Dedifferentiated amniotic fluid mesenchymal stem cell (primary cell): ENCODE results near the gene CLINT1.

Experiments used
- DNase-seq: peaks from one replicate; pipeline ENCODE4 v3.0.0-alpha.2; 2016; ENCODE audit errors: extremely low spot score

Gene CLINT1

GRCh38 chr5:157820593-157821252, 38.2 kb downstream of the CLINT1 start:
- DNase-seq = peak; percentile 65

DNA sequence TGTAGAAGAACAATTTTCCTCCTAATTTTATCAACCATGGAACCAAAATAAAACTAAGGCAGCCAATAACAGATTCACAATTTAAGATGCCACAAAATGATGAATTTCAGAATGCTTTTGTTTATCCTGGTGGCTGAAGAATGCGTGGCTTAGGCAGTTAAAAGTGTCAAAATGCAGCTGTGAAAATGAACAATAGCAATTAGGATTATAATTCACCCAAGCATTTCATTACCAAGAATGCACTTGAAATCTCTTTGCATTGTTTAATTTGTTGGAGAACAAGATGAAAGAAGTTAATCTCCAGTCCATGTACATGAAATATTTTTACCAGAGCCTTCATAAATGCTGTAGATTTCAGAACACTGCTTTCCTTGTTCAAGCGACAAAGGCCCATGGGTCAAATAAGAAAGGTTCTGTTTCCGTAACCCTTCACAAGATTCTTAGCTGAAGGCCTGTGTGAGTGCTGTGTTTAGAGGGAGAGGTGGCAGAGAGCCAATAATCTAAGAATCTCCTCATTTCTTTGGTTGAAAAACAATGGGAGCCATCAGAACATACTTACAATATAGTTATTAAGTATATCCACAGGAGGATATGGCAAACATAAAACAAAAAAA, 39.3 kb downstream of the CLINT1 start:
- DNase-seq = no peak

- no peak for DNase-seq
These were observed 40.6 kb downstream of the CLINT1 start for GRCh38 chr5:157818368-157818767.

- DNase-seq = no peak
These were observed 41.0 kb downstream of the CLINT1 start for GRCh38 chr5:157817928-157818327.

DNA sequence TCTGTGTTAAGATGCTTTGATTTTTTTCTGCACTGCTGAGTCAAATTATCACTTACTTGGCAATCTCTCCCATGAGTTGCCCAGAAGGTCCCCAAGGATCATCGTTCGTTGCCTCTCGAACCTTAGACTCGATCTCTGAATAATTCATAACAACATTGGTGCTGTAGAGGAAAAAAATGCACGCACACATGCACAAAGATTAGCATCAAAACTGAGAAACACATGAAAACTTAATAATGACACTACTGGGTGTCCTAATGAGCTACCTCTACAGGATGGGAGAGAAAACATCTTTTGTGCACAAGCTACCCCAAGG, 41.6 kb downstream of the CLINT1 start:
- no peak for DNase-seq

DNA sequence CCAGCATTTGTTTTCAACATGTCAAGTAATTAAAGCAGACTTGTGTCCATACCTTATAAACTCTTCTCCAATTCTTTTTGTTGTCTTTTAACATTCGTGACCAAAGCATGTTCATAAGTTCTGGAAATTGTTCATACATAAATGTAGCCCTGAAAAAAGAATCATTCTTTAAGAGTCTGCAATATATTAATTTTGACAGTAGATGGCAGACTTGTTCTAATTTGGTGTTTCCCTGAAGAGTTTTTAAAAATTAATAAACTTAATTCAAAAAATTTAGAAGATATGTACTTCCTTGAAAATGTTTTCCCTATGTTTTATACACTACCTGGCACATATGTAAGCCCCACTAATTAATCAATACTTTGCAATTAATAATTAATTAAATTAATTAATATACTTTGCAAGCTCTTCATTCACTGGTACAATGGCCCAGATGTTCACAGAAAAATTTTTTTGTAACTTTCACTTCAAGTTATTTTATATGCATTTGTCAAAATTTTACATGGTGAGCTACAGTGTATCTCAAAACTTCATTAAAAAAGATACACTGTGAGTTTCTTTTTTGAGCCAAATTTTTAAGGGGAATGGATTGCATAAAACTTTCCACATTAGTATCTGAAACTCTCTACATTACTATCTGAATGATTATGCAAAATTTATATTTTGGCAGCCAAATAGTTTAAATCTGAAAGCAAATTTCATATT, 42.1 kb downstream of the CLINT1 start:
- DNase-seq = peak; percentile 31

DNA sequence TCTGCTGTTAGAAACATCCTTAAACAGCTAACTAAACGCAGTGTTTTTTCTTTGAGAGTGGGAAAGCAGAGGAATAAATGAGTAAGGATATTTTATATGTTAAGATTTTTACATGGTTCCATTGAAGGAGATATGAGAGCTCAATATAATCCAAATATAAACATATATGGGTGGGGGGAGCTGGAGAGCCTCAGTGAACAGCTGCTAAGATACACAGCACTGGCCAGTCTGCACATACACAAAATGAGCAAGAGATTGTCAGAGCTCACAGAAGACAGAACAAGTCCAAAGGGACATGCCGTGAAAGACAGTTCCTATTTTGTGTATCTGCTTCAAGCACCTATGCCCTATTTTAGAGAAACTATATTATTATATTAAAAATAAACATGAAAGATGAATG, 46.9 kb downstream of the CLINT1 start:
- DNase-seq = no peak

DNA sequence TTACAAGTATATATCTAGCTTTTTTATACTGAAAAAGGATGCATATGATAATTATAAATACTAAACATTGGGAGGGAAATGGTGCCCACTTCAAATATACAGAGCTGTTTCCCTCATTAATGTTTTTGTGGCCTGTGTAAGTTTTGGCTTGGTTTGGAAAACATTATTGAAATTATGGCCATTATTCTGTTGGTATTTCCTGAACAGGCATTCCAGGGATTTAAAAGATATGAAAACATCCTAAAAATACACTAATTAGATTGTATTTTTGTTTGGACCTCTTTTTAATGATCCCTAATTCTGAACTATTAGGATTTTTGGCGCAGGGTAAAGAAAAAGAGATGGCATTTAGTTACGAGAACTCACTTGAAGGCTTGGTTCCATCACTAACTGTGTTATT, 50.9 kb downstream of the CLINT1 start:
- no peak for DNase-seq

GRCh38 chr5:157802736-157803135, 56.2 kb downstream of the CLINT1 start:
- no peak for DNase-seq

- no peak for DNase-seq
These were observed 58.8 kb downstream of the CLINT1 start for GRCh38 chr5:157800137-157800536.

DNA sequence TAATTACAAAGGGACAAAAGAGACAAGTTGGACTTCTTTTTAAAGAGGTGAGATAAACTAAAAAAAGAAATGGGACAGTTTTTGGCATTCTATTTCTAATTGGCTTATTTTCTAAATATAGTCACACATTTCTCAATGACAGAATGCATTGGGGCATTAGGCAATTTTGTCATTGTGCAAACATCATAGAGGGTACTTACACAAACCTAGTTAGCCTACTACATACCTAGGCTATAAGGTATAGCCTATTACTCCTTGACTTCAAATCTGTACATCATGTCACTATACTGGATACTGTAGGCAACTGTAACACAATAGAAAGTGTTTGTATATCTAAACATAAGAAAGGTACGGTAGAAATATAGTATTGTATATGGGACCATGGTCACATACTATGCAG, 59.4 kb downstream of the CLINT1 start:
- no peak for DNase-seq

- DNase-seq = no peak
These were observed 65.6 kb downstream of the CLINT1 start for GRCh38 chr5:157793301-157793700.

GRCh38 chr5:157785801-157786200, 73.1 kb downstream of the CLINT1 start:
- DNase-seq = no peak

GRCh38 chr5:157779221-157779620, 79.7 kb downstream of the CLINT1 start:
- DNase-seq = no peak

DNA sequence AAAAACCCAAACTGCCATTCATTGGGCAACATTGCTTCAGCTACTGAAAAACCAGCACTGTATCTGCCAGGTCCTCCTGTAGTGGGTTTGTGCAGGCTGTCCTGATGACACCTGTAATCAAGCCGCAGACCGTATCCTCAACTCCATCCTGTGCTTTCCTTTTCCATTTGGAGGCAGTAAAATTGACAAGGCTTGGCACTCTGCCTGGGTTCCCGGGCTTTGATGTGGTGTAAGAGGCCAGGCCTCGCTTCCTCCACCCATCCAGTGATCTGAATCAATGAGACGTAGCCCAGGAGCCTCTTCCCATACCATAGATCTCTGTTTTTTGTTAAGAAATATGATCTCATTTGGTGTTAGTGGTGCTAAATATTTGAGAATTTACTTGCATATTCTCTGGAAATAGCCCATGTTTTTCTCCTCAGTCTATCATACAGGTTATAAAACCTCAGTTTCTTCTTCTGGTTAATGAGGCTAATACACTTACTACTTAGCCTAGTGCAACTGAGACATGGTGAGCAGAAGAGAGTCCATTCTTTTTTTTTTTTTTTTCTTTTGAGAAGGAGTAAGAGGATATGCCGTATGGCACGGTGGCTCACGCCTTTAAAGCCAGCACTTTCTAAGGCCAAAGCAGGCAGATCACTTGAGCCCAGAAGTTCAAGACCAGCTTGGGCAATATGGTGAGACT, 80.7 kb downstream of the CLINT1 start:
- DNase-seq = no peak

- DNase-seq = no peak
These were observed 86.8 kb downstream of the CLINT1 start for GRCh38 chr5:157772127-157772526.

DNA sequence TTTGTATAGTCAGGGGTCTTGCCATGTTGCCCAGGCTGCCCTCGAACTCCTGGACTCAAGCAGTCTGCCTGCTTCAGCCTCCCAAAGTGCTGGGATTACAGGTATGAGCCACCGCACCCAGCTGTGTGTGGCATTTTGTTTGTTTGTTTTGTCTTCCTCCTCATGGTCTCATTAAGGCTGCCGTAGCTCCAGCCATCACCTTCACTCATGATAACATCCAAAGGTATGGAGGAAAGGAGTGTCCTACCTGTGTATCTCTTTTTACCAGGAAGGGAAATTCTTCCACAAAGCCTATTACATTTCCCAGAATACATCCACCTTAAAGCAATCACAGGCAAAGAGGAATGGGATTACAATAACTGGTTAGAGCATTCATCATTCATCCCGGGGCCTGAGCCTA, 88.3 kb downstream of the CLINT1 start:
- DNase-seq = no peak

DNA sequence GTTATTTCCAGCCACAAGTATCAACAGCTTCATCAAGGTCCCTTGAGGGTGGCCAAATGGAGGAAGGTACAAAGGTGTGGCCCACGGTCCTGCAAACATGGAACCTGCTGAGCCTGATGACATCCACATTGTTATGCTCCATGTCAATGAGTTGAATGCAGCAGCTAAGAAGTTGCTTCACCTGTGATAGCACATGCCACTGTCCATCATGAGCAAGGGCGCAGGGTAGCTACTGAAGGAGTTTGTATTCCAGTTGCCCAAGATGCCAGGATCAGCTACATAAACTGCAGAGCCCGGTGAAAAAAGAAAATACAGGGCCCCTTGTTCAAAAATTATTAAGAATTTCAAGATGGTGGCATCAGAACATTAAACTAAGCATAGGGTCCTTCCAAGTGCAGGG, 91.3 kb downstream of the CLINT1 start:
- DNase-seq = no peak

- DNase-seq = no peak
These were observed 92.0 kb downstream of the CLINT1 start for GRCh38 chr5:157766902-157767301.

DNA sequence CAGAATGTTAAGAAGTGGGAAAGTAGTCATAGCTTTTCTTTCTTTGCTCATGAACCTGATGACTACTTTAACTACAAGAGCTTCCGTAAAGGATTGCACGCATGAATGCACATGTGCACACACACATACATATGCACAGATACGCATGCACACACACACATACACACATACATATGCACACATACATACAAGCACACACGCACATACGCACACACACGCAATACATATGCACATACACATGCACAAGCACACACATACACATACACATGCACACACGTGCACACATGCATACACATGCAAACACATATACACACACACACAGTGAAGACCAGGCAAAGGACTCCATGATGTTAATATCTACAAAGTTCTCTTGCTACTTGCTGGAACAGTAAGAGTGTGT, 92.5 kb downstream of the CLINT1 start:
- DNase-seq = no peak

GRCh38 chr5:157764531-157764930, 94.4 kb downstream of the CLINT1 start:
- no peak for DNase-seq

DNA sequence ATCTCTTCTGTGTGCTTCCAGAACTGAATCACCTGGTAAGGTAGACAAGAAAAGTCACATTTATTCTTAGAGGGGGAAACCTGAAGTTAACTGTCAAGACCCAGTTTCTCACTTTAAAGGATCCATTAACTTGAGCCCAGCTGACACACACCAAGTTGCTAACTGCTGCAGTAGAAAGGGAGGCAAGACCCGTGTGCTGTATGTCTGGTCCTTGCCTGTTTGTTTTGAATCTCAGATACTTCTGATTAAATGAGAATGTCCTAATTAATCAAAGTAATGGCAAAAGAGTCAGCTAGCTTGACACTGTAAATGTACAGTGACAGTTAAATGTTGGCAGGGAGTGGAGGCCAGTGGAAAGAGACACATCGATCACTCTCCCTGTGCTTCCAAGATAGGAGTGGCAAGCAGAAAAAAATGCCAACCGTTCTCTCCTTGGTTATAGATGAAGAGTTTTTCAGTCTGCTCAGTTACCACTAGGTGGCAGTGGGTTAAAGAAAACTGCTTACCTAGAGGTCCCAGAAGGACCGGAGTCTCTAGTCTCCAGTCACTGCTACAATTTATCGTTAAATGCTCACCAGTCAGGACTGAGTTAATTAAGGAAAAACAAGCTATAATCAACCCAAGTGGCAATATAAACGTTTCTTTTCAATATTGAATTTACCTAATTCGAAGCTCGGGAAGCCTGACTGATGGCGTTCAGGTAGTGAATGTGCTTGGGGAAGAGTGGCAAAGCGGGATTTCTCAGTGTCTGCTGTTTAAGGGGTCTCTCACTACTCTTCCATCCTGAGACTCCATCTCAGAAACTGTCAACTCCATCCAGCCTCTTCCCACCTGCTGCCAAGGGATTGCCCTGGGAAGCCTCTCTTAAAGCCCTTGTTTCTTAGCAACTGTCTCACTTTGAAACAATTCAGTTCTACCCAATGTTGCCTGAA, 97.0 kb downstream of the CLINT1 start:
- DNase-seq = peak; percentile 71
